GM10248 (cell line): ENCODE data around the gene TANC1.
A peak's percentile ranks its signal among the peaks of the same experiment; 100 is the strongest.

Experiments used
- CTCF ChIA-PET: fragments of 300-600 bp; sonication (Branson Sonifier 250); formaldehyde crosslinking; extraction: SDS; loops from one replicate; lab custom pipeline; 2021; ENCODE audit warnings: antibody characterized with exemption; lab: Yijun Ruan, JAX
- POLR2A ChIA-PET: fragments of 350-650 bp; sonication (Branson Sonifier 250); formaldehyde crosslinking; extraction: SDS; loops from one replicate; lab custom pipeline; 2020; ENCODE audit warnings: antibody characterized with exemption; lab: Yijun Ruan, JAX
- DNase-seq: peaks from one replicate; pipeline ENCODE4 v3.0.0; 2012; ENCODE audit errors: extremely low spot score
- TF ChIP-seq, protein P1 (sequence below): IDR thresholded peaks from 2 replicates; pipeline ENCODE4 v1.5.1; 2012; ENCODE audit warnings: mild to moderate bottlenecking, low read depth; ENCODE audit errors: extremely low read depth, missing control alignments, control extremely low read depth

Gene TANC1

DNA sequence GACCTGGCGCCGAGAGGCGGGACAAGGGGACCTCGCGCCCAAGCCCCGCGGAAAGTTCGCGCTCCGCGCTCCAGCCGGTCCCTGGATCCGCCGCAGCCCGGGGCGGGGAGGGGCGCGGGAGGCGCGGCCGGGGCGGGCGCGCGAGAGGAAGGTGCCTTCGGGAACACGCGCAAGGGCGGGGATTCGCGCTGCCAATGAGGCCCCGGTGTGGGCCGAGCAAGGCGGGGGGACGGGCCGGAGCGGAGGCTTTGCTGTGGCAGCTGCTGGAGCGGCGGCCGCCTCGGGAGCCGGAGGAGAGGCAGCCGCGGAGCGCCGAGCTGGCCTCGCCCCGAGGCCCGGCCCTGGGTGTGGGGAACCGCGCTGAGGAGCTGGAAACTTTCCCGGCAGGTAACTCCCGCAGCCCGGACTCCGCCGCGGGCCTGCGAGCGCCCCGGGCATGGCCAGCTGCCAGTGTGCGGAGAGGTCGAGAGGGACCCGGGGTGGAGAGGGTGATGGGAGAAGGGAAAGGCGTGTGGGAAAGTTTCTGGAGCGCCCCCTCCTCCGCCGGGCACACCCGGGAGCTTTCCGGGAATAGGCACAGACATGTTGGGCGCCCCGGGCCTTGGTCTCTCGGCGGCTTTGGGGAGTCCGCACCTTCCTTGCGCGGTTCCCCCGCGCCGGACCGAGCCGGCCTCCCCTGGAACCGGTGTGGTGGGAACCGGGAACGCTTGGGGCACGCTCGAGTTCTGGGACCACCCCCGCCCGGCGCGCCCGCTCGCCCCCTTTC, at the start of gene TANC1:
Gene TANC1, plus strand, starts transcription at position 245 of the 766 bp plus-strand sequence. CDS start 97,271 bp downstream, outside the sequence.
- DNase-seq: peak; percentile 78
- ChIA-PET CTCF (interaction anchor here (1.4 kb wide), 1 partner anchor 150 kb away, joined by 4 read pairs; no protein-coding TSS in a partner anchor), POLR2A (no interaction called here)
- TF ChIP-seq, protein P1, sequence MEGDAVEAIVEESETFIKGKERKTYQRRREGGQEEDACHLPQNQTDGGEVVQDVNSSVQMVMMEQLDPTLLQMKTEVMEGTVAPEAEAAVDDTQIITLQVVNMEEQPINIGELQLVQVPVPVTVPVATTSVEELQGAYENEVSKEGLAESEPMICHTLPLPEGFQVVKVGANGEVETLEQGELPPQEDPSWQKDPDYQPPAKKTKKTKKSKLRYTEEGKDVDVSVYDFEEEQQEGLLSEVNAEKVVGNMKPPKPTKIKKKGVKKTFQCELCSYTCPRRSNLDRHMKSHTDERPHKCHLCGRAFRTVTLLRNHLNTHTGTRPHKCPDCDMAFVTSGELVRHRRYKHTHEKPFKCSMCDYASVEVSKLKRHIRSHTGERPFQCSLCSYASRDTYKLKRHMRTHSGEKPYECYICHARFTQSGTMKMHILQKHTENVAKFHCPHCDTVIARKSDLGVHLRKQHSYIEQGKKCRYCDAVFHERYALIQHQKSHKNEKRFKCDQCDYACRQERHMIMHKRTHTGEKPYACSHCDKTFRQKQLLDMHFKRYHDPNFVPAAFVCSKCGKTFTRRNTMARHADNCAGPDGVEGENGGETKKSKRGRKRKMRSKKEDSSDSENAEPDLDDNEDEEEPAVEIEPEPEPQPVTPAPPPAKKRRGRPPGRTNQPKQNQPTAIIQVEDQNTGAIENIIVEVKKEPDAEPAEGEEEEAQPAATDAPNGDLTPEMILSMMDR: no peak

DNA sequence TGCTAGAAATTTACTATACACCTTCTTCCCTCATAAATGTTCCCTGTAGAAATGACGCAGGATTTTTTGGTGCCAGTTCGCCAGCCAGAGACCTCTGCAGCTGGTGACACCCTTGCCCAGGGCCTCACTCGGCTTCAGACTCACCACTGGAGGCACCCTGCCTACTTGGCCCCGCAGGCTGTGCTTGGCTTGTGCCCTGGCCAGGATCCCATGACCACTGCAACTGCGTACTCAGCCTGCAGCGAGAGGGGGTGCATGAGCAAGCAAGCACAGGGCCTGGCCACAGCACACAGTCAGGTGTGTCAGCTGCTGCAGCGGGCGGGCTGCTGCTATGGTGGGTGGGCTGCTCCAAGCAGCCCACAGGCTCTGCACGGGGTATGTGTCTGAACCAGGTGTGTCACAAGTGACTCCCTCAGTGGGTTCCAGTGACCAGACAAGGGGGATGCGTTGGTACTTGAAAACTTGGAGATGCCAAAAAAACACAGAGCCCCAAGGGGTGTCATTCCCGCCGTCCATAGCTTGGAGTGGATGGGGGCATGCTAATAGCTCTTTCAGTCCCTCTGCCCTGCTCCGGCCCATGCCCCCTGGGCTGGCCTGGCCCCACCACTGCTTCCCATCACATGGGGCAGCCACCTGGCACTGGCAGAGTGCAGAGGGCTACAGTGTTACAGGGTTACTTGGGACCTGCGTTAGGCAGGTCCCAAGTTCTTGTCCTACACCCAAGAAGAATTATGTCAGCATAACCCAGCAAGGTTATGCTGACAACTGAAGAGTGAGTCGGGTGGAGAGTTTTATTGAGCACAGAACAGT, 46.6 kb upstream of the TANC1 start:
- DNase-seq: no peak
- TF ChIP-seq, protein P1: no peak
- POLR2A ChIA-PET: no interaction called here
- CTCF ChIA-PET: no interaction called here

DNA sequence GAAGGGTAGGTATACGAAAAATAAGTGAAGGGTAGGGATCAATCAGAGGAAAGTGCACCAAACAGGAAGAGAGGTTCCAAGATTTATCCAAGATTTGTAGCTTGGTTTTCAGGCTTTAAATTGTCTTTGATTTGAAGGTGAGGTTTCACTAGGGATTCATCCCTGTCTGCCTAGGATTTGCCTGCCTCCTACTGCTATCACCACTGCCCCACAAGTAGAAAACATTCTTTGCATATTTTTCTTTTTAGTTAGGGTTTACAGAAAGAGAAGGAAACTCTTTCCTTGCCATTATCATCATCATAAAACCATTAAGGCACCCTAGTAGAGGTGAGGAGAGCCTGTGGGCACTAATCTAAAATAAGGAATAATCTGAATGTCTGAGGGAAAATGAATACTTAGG, 45.8 kb upstream of the TANC1 start:
- ChIA-PET CTCF (no interaction called here), POLR2A (no interaction called here)
- TF ChIP-seq, protein P1: no peak

DNA sequence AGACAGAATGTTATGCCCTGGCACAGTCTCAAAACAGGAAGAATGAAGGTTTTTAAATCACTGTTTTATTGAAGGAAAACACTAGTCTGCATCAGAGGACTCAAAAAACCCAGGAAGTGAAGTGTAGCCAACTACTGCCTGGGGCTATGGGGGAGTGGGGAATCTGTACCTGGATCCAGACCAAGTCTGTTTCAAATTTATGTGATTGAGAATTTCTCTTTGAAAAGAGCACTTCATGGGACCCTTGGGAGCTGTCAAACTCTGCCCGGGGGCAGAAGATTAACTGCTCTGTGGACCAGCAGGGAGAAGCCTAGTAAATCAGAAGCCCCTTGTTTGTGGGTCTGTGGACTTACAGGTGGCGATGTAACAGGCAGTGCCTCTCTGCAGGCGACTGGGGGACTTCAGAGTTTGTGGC, 45.3 kb upstream of the TANC1 start:
- TF ChIP-seq, protein P1: no peak
- DNase-seq: no peak
- POLR2A ChIA-PET: no interaction called here
- CTCF ChIA-PET: interaction anchor here (1.1 kb wide), 1 partner anchor 8 kb away, joined by 3 read pairs; no protein-coding TSS in a partner anchor

More for the DNA sequence above, 45.8 kb upstream of the TANC1 start:
- no peak for DNase-seq

DNA sequence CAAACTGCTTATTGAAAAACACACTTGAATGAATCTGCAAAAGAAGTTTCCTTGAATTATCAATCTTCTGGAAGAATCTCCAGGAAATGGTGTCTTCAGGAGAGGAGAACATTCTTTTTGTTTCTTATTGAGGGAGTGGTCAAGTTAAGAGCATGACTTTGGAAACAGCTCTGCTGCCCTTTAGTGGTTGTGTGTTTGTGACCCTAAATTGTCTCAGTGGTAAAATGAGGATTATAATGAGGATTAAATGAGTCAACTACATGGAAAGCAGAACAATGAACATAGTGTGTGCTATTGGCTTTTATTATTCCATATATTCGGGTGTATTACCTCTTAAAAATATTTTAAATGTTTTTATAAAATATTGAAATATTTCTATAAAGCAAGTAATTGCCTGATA, 44.8 kb upstream of the TANC1 start:
- ChIA-PET CTCF (interaction anchor here (1.1 to 1.6 kb wide), 2 partner anchors 8 to 12 kb away, joined by 3 read pairs; no protein-coding TSS in a partner anchor), POLR2A (no interaction called here)
- no peak for DNase-seq
- TF ChIP-seq, protein P1: no peak

DNA sequence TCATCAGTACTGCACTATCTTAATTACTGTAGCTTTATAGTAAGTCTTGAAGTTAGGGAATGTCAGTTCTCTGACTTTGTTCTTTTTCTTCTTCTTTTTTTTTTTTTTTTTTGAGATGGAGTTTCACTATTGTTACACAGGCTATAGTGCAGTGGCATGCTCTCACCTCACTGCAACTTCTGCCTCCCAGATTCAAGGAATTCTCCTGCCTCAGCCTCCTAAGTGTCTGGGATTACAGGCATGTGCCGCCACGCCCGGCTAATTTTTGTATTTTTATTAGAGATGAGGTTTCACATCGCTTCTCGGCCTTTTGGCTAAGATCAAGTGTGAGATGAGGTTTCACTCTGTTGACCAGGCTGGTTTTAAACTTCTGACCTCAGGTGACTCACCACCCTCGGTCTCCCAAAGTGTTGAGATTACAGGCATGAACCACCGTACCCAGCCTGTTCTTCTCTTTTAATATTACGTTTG, 41.9 kb upstream of the TANC1 start:
- ChIA-PET POLR2A (no interaction called here), CTCF (interaction anchor here (1.2 kb wide), 1 partner anchor 14 kb away, joined by 3 read pairs; no protein-coding TSS in a partner anchor)
- no peak for DNase-seq
- TF ChIP-seq, protein P1: no peak
